SU-DHL-6 (cell line): ENCODE results near the gene RHEB.

Experiments used
- CTCF ChIP-seq: fragments of 200-600 bp; sonication (generic); IDR thresholded peaks from one replicate; pipeline ENCODE4 v1.5.1; 2017; ENCODE audit warnings: antibody characterized with exemption, mild to moderate bottlenecking, low read length, moderate library complexity; ENCODE audit not compliant: insufficient read depth, poor library complexity, severe bottlenecking
- EZH2phosphoT487 ChIP-seq: fragments of 200-600 bp; sonication (generic), shearing (Covaris generic); conservative IDR thresholded peaks from 2 replicates; pipeline ENCODE4 v1.6.1; 2018; ENCODE audit warnings: mild to moderate bottlenecking, antibody characterized with exemption, low read length, moderate library complexity, mixed read lengths

GRCh38 chr7:151550656-151551286 lies 31.1 kb upstream of the RHEB start:
- TF ChIP-seq CTCF (no peak), EZH2phosphoT487 (no peak)
